NB4 (cell line): ENCODE data around the gene MGAT1.

Source experiments
- CTCF ChIP-seq: IDR thresholded peaks from one replicate; pipeline ENCODE4 v1.5.1; 2012; ENCODE audit warnings: low read depth, low read length
- MAX ChIP-seq: IDR thresholded peaks from 2 replicates; pipeline ENCODE4 v1.6.1; 2011; ENCODE audit warnings: low read depth, low read length
- POLR2A ChIP-seq: IDR thresholded peaks from 2 replicates; pipeline ENCODE4 v1.6.1; 2011; ENCODE audit warnings: mild to moderate bottlenecking; ENCODE audit not compliant: insufficient read length; ENCODE audit errors: extremely low read depth

- TF ChIP-seq CTCF: no peak
- no peak for TF ChIP-seq POLR2A
- TF ChIP-seq MAX: no peak
Observed at GRCh38 chr5:180792965-180793287, 9.7 kb downstream of the MGAT1 start.
